SK-MEL-5 (cell line): Measurements from ENCODE around the gene SLC38A1. TPM values are rescaled to one million over a fixed set of nuclear protein-coding genes. Genes with fewer than 3 reads are reported as not detected.

ENCODE experiments used
- DNase-seq: peaks from one replicate; pipeline ENCODE4 v3.0.0-alpha.2; 2016; ENCODE audit warnings: low read depth, low spot score
- in situ Hi-C: cut with HindIII; loops from 2 replicates; pipeline ENCODE4 v1.10.0; 2016; ENCODE audit warnings: low sequenced_read_pairs, high pct_unique_total_duplicates, low pct_unique_long_range_greater_than_20kb
- total RNA-seq: library from RNA; depleted of rRNA; stranded (reverse); fragments of >200 nt; shearing (Covaris generic); gene quantifications from 2 replicates; pipeline ENCODE4 v1.2.3, GENCODE V29; 2014

The SLC38A1 gene
- total RNA-seq, 1 experiment from 2014 or later: 3.5 TPM

- in situ Hi-C loops: no loop called here
- no peak for DNase-seq
These were observed 107.7 kb downstream of the SLC38A1 start for GRCh38 chr12:46160981-46161690.

GRCh38 chr12:46160101-46160980 lies 108.5 kb downstream of the SLC38A1 start:
- no peak for DNase-seq
- in situ Hi-C loops: no loop called here

GRCh38 chr12:46159309-46159901 lies 109.4 kb downstream of the SLC38A1 start:
- in situ Hi-C loops: no loop called here
- DNase-seq: no peak

- in situ Hi-C loops: no loop called here
- no peak for DNase-seq
These were observed 110.3 kb downstream of the SLC38A1 start for GRCh38 chr12:46158501-46158900.

GRCh38 chr12:46154221-46154985 lies 114.4 kb downstream of the SLC38A1 start:
- no peak for DNase-seq
- in situ Hi-C loops: no loop called here

GRCh38 chr12:46153268-46153872 lies 115.5 kb downstream of the SLC38A1 start:
- in situ Hi-C loops: no loop called here
- DNase-seq: peak; percentile 44

GRCh38 chr12:46152456-46152855 lies 116.4 kb downstream of the SLC38A1 start:
- DNase-seq: no peak
- in situ Hi-C loops: no loop called here

- in situ Hi-C loops: no loop called here
- no peak for DNase-seq
These were observed 118.1 kb downstream of the SLC38A1 start for GRCh38 chr12:46150735-46151134.

GRCh38 chr12:46149905-46150304 lies 118.9 kb downstream of the SLC38A1 start:
- DNase-seq: no peak
- in situ Hi-C loops: no loop called here

GRCh38 chr12:46149079-46149464 lies 119.8 kb downstream of the SLC38A1 start:
- DNase-seq: no peak
- in situ Hi-C loops: no loop called here

GRCh38 chr12:46148327-46149078 lies 120.3 kb downstream of the SLC38A1 start:
- DNase-seq: no peak
- in situ Hi-C loops: no loop called here

GRCh38 chr12:46147144-46147543 lies 121.7 kb downstream of the SLC38A1 start:
- in situ Hi-C loops: no loop called here
- no peak for DNase-seq

- DNase-seq: no peak
- in situ Hi-C loops: no loop called here
These were observed 123.0 kb downstream of the SLC38A1 start for GRCh38 chr12:46145881-46146280.

GRCh38 chr12:46144433-46144832 lies 124.4 kb downstream of the SLC38A1 start:
- in situ Hi-C loops: no loop called here
- no peak for DNase-seq

GRCh38 chr12:46136249-46136648 lies 132.6 kb downstream of the SLC38A1 start:
- no peak for DNase-seq
- in situ Hi-C loops: no loop called here

GRCh38 chr12:46135750-46136149 lies 133.1 kb downstream of the SLC38A1 start:
- no peak for DNase-seq
- in situ Hi-C loops: no loop called here

- no peak for DNase-seq
- in situ Hi-C loops: no loop called here
These were observed 134.0 kb downstream of the SLC38A1 start for GRCh38 chr12:46134852-46135251.
